ENCODE results near the gene SUPT6H.

Gene SUPT6H

DNA sequence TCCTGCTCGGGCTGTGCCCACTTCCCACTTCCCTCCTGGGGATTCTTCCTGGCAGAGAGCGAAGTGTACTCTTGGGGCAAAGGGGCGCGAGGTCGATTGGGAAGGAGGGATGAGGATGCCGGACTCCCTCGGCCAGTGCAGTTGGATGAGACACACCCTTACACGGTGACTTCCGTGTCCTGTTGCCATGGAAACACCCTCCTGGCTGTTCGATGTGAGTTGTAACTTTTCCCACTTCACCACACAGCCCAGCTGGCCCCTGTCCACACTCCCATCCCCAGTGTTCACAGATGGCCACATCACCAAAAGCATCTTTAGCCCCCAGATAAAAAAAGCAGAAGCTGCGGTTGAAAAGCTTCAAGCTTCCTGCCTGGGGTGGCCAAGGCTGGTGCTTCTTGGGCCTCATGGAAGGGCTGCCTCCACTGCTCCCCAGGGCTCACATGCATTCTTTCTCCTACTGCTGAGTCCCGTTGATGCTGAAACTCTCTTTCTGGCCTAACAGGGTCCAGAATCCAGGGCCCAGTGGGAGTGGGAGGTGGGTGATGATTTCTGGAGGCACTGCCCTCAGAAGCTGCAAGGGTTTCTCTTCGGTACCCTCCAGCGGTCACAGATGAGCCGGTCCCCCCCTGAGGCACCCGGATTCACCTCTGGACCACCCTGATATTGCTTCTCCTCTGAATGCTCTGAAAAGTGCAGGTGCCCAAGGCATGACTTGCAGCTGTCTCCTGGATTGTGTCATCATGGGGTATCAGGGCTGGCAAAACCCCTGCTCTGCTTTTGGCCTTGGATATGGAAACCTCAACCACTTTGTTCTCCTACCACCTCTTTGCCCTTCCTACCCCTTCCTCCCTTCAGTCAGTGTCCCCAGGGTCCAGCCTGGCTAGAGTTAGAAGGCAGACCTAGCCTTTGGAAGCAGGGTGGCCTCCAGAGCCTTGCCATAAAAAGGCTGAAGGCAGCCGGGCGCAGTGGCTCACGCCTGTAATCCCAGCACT is 79.6 kb downstream of the SUPT6H start:
- DNase-seq (ENCODE audit: low spot score), result no peak
- no peak for TF ChIP-seq CTCF (IDR thresholded peaks at IDR 0.05; ENCODE audit: extremely low read depth, insufficient read depth, missing control alignments)
- in situ Hi-C loops (cut with MboI; ENCODE audit: low pct_unique_long_range_greater_than_20kb, low sequenced_read_pairs, unreplicated experiment), result no loop called here

DNA sequence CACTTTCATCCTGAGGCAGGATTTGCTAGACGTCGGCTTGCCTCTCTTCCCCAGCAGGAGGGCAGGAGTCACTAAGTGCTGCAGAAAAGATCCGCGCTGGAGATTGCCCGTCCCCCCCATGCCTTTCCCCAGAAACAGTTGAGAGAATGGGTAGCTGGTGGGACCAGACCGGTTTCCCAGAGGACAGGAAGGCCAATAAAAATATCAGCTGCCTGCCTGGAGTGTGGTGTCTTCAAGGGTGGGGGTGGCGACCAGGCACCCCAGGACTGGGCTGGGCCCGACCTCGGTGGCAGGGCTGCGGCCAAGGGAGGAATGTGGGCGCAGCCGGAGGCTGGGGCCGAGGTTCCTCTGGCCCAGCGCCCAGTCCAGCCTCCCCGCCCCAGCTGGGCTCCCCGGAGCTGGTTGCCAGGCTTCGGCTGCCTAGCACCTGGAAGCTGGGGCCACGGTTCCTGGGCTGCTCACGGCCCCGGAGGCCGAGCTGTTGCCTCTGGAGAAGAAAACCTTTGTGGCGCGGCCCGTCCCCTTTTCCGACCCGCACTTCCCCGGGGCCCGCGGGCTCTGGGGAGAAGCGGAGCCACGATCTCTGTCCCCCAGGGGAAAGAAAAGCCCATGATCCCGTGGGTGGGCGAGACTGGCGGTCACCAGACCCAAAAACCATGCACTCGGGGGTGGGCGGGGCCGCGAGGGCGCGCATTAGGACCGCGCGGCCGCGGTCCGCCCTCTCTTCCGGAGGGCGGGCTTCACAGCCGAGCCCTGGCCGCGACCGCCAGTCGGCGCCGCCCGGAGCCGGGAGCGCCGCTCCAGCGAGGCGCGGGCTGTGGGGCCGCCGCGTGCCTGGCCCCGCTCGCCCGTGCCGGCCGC is 81.5 kb downstream of the SUPT6H start, which contains the start of gene TRAF4:
Gene TRAF4 (plus strand): TSS at position 769 of the 861 bp plus-strand sequence. CDS start 102 bp downstream, outside the sequence.
- DNase-seq (ENCODE audit: low spot score), result peak; percentile 91
- in situ Hi-C loops (cut with MboI; ENCODE audit: low pct_unique_long_range_greater_than_20kb, low sequenced_read_pairs, unreplicated experiment), result no loop called here
- peak; percentile 34 for TF ChIP-seq CTCF (IDR thresholded peaks at IDR 0.05; ENCODE audit: extremely low read depth, insufficient read depth, missing control alignments)

DNA sequence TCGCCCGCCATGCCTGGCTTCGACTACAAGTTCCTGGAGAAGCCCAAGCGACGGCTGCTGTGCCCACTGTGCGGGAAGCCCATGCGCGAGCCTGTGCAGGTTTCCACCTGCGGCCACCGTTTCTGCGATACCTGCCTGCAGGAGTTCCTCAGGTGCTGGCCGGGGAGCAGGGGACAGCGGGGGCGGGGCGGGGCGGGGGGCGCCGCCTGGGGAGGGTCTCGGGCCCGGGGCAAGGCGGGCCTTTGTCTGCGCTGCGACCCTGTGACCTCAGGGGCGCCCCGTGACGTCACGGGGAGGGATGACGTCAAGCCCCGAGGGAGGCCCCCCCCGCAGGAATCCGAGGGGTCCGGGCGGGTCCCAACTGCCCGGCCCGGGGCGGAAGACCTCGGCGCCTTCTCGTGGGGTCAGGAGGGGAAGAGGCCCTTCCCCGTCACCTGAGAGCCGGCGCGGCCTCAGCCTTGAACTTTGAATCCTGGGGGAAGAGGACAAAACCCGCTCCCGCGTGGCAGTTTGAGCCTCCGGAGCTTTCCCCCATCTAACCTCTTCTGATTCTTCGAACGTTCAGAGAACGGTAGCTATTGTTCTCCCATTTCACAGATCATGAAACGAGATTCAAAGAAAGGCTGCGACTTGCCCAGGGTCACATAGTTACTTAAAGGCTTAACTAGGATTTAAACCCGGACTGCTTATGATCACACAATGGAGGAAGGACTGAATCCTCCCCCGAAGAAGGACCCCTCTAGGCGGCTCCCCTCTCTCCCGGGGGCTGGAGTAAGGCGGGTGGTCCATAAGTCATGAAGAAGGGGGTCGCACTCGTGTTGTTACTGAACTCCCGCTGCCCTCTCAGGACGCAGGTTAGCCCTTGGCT is 82.3 kb downstream of the SUPT6H start:
- in situ Hi-C loops (cut with MboI; ENCODE audit: low pct_unique_long_range_greater_than_20kb, low sequenced_read_pairs, unreplicated experiment), result no loop called here

DNA sequence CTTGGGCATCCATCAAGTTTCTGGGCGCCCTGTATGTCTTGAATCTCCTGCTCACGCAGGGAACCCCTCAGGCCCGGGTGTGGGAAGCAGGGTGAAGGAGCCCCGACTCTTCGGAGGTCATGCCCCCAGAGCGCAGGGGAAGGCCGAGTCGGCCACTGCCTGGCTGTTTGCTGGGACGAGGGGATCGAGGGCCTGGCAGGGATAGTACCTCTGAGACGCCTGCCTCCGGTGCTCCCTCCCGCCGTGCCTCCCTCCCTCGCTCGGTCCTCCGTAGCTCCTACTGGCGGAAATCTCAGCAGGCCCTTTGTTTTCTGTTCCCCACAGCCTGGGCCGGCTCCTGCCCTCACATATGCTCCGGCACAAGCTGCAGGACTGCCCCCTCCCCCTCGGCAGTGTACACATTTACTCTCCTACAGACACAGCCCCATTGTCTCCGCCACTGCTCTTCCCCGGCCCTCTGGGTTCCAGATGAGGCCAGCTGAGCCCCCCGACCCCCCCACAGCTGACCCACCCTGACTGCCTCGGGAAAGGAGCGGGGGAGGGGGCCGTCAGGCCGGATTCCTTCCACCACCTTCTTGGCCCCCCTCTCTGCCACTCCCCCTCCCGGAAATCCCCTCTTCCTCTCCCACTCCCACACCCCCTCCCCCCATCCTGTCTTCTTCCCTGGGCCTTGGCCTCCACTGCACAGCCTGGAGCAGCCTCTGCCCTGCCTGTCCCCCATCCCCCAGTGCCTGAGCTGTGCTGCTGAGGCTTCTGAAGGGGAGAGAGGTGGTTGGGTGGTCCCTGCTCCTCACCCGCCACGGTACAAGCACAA is 83.2 kb downstream of the SUPT6H start:
- DNase-seq (ENCODE audit: low spot score), result no peak
- in situ Hi-C loops (cut with MboI; ENCODE audit: low pct_unique_long_range_greater_than_20kb, low sequenced_read_pairs, unreplicated experiment), result no loop called here
- TF ChIP-seq CTCF (IDR thresholded peaks at IDR 0.05; ENCODE audit: extremely low read depth, insufficient read depth, missing control alignments), result no peak

More for the DNA sequence above, 82.3 kb downstream of the SUPT6H start:
- DNase-seq (ENCODE audit: low spot score), result peak; percentile 81
- no peak for TF ChIP-seq CTCF (IDR thresholded peaks at IDR 0.05; ENCODE audit: extremely low read depth, insufficient read depth, missing control alignments)

DNA sequence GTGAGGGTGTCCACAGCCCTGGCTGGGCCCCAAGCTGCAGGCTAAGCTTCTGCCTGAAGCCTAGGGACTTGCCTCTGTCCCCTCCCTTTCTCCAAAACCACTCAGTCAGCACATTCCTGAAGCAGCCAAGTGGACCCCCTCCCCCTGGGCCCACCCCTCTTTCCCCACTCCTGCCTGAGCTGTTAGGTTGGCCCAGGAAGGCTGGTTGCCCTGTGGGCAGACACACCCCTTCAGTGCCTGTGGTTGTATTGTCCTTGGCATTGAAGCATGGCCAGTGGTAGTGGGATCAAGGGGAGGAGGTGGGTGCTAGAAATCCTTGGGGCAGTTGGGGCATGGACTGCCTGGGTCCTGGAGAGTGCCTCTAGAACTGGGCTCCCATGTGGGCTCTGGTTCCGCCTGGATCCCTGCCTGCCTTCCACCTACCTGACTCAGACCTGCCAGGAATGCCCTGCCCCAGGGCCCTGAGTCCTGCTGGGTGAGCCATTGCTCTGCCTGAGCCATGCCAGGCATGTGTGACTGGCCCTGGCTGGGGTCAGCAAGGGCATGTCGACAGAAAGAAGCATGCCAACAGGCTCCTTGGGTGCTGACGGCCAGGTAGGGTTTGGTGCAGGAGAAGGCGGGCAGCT is 83.9 kb downstream of the SUPT6H start:
- no peak for TF ChIP-seq CTCF (IDR thresholded peaks at IDR 0.05; ENCODE audit: extremely low read depth, insufficient read depth, missing control alignments)
- in situ Hi-C loops (cut with MboI; ENCODE audit: low pct_unique_long_range_greater_than_20kb, low sequenced_read_pairs, unreplicated experiment), result no loop called here
- no peak for DNase-seq (ENCODE audit: low spot score)

All from GM13977 (cell line).